GM18858 (cell line): ENCODE results near the gene ATP6V0E1.
"Not testable (repeated sequence)": the region's sequence is repeated elsewhere in the genome, so short reads cannot be mapped to it uniquely, and the experiment has no call there.

Experiments used
- ATAC-seq: cut with Tn5 transposase; IDR thresholded peaks from one replicate; pipeline ENCODE4 v1.9.1; 2021; ENCODE audit not compliant: unreplicated experiment

ATP6V0E1 gene

DNA sequence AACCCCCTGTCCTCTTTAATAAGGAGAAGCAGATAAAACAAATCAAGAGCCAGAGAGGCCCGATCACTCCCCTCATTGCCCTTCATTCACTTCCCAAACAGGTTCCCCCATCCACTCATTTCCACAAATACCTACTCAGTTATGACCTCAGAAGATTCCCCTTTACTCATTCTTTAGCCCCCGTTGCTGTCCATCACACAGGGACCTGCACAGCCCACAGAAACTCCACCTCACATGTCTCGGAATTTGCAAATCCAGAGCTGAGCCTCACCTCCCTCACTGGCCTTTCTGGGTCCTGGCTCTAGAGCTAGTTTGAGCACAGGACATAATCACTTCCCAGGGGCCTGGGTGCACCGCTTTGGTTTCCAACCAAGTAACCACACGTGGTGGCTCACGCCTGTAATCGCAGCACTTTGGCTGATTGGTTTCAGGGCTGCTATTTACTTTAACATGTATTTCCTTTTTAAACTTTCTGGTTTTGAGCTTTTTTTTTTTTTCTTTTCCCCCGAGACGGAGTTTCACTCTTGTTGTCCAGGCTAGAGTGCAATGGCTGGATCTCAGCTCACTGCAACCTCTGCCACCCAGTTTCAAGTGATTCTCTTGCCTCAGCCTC lies 17.8 kb downstream of the ATP6V0E1 start:
- ATAC-seq: peak; percentile 75

GRCh38 chr5:173003360-173003759 lies 19.8 kb downstream of the ATP6V0E1 start:
- no peak for ATAC-seq

GRCh38 chr5:173004013-173004412 lies 20.4 kb downstream of the ATP6V0E1 start:
- ATAC-seq: no peak

GRCh38 chr5:173004447-173004846 lies 20.9 kb downstream of the ATP6V0E1 start:
- no peak for ATAC-seq

DNA sequence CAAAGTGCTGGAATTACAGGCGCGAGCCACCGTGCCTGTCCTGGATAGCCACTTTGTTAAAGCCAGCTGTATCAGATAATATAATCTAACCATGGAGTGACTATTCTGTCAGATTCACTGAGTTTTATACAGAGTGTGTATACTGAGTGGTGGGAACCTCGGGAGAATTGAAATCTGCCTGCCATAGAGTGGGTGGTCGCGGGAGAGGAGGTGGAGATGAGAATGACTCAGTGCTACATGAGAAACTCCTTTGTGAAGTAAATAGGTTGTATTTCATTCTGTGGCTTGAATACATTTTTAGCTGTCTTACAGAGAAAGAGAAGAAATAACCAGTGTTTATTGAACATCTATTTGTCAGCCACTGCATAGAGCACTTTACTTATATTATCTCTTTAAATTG lies 26.4 kb downstream of the ATP6V0E1 start:
- peak; percentile 61 for ATAC-seq

DNA sequence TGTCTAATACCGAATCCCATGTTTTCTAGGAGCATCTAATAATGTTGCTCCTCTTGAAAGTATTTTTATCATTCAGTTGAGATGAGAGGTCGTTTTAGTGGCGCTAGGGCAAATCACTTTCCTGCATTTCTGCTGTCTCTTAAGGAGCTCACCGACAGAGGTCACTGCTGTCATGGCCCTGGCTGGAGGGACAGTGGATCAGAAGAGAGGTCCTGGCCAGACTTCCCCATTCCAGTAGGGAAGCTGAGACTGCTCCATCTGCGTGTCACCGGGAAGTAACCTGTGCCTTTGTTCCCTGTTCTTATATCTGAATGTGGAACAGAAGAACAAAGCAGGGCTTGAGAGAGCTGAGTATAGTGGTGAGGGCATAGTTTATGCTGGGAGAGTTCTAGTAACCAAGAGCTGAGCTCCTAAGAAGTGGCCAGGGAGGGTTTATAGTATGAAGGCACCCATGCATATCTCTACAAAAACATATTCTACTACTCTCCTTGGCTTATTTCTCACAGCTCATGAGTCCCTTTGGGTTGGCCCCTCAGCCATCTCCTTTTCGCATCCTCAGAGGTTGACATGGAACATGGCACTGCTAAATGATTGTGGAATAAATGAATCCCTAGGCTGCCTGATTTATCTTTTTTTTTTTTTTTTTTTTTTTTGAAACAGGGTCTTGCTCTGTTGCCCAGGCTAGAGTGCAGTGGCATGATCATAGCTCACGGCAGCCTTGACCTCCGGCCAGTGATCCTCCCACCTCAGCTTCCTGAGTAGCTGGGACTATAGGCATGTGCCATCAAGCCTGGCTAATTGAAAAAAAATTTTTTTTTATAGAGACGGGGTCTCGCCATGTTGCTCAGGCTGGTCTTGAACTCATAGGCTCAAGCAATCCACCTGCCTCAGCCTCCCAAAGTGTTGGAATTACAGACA lies 27.2 kb downstream of the ATP6V0E1 start:
- ATAC-seq: no peak

GRCh38 chr5:173011566-173011965 lies 28.0 kb downstream of the ATP6V0E1 start:
- no peak for ATAC-seq

DNA sequence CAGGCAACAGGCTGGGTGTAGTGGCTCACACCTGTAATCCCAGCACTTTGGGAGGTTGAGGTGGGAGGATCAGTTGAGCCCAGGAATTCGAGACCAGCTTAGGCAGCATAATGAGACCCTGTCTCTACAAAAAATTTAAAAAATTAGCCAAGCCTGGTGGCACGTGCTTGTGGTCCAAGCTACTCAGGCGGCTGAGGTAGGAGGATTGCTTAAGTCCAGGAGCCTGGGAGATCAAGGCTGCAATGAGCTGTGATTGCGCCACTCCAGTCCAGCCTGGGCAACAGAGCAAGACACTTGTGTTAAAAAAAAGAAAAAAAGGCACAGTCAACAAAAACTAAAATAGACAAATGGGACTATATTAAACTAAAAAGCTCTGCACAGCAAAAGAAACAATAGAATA lies 29.3 kb downstream of the ATP6V0E1 start:
- ATAC-seq: no peak

DNA sequence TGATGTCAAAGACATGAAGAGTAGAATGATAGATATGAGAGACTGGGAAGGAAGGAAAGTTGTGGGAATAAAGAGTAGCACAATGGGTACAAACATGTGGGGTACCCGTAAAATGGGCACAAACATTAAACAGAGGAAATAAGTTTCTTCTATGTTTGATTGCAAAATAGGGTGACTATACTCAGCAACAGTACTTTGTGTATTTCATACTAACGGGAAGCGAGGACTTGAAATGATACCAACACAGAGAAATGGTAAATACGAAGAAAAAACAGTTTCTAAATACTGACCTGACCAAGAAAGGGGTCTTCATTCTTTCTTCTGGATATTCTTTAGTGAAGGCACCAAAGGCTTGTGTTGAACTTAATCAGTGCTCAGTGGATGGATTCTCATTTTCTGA lies 31.1 kb downstream of the ATP6V0E1 start:
- no peak for ATAC-seq

DNA sequence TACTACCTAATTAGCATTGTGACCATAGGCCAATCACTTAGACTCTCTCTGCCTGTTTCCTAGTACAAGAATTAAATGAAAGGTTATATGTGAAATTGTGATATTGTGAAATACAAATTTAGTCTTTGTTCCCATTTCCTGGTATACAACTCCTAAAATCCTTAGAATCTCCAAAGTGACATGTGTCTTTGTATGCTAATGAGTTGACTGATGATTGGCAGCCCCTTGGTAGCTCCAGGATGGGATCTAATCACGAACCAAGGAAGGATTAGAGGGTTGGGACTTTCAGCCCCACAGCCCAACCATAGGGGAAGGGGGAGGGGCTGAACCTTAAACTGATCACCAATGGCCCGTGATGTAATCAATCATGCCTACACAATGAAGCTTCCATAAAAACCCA lies 31.6 kb downstream of the ATP6V0E1 start:
- ATAC-seq: no peak

- no peak for ATAC-seq
These were observed 32.3 kb downstream of the ATP6V0E1 start for GRCh38 chr5:173015598-173016455.

- ATAC-seq: no peak
These were observed 33.1 kb downstream of the ATP6V0E1 start for GRCh38 chr5:173016598-173017046.

- not testable (repeated sequence) for ATAC-seq
These were observed 33.5 kb downstream of the ATP6V0E1 start for GRCh38 chr5:173017087-173017486.

- no peak for ATAC-seq
These were observed 34.8 kb downstream of the ATP6V0E1 start for GRCh38 chr5:173018358-173018757.

GRCh38 chr5:173020154-173020581 lies 36.6 kb downstream of the ATP6V0E1 start:
- no peak for ATAC-seq

DNA sequence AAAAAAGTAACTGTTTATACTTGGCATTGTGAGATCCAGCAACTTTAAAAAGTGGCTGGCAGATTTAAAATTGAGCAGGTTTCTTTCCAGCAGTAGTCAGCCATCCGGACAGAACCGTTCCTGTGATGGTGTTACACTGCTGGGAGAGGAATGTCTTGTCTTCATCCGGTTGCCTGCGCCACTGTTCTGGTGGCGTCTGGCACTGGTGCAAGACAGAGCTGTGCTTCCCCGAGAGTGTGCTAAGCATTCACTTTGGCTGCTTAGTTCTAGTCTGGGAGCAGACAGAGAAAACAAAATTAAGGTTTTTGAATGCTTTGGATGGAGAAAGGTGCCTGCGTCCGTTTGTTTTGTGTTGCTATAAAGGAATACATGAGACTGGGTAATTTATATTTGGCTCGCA lies 37.1 kb downstream of the ATP6V0E1 start:
- no peak for ATAC-seq

- no peak for ATAC-seq
These were observed 42.1 kb downstream of the ATP6V0E1 start for GRCh38 chr5:173025651-173026050.

- ATAC-seq: no peak
These were observed 44.3 kb downstream of the ATP6V0E1 start for GRCh38 chr5:173027905-173028304.

DNA sequence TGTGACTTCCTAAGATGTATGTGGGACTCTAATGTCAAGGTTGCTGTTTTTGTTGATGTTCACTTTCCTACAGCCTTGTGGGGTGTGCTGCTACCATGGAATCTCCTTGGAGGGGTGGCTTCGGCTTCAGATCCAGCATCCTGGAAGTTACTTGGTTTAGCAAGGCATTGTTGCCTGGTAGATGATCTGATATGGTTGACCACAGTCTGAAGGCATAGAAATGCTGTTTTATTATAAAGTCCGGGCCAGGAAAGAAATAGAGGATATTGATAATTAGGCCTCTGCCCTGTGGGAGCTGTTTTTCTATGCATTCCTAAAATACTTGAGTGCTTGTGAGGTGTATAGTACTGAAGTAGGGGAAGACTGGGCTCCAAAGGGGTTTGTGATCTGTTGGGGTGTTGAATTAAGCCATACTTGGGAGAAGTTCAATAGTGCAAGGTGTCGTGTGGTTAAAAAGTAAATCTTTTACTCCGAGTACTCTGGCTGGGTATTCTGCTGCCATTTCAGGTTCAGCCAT lies 45.3 kb downstream of the ATP6V0E1 start:
- ATAC-seq: no peak

DNA sequence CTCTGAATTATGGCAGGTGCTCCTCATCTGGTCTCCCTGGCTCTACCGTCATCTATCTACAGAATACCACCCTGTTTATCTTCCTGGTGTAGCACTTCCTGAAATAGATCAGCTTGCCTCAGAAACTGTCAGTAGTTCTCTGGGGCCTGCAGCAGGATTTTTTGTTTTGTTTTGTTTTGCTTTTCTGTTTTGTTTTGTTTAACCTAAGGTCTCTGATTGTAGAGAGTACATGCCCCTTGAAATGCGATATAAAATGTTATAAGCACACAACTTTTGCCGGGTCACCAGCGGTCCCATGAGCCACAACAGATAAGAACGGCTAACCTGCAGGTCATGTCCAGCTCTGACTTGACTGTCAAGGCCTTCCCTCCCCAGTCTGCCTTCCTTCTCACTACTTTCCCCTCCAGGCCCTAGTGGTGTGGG lies 45.9 kb downstream of the ATP6V0E1 start:
- no peak for ATAC-seq

GRCh38 chr5:173032096-173032495 lies 48.5 kb downstream of the ATP6V0E1 start:
- ATAC-seq: not testable (repeated sequence)
